SK-N-SH (cell line): Measurements from ENCODE around the gene DNAJC18. TPM values are rescaled to one million over a fixed set of nuclear protein-coding genes. Genes with fewer than 3 reads are reported as not detected.
A peak's percentile ranks its signal among the peaks of the same experiment; 100 is the strongest.

Source experiments
- CTCF ChIA-PET: fragments of 300-600, 350-600 bp; formaldehyde crosslinking; extraction: SDS; loops from one replicate; lab custom pipeline; 2021; lab: Yijun Ruan, JAX
- POLR2A ChIA-PET: fragments of 350-600 bp; sonication (Branson Sonifier 250); formaldehyde crosslinking; extraction: SDS; loops from one replicate; lab custom pipeline; 2020; ENCODE audit warnings: antibody characterized with exemption, inconsistent platforms; lab: Yijun Ruan, JAX
- DNase-seq: peaks from one replicate; pipeline ENCODE4 v3.0.0; 2012
- H2AFZ ChIP-seq: fragments of 200-600 bp; sonication (generic); 2 replicates; pipeline ENCODE4 v1.8.1; 2016; ENCODE audit warnings: antibody characterized with exemption, mild to moderate bottlenecking, low read depth
- H3F3A ChIP-seq: fragments of 200-600 bp; sonication (generic); replicated peaks from 2 replicates; pipeline ENCODE3; 2016; ENCODE audit warnings: antibody characterized with exemption, mild to moderate bottlenecking; ENCODE audit not compliant: insufficient read depth
- H3K27ac ChIP-seq, 2 experiments: fragments of 200-500 bp in 1 of 2; fragments of 200-600 bp in 1 of 2; sonication (Bioruptor generic) in 1 of 2; sonication (generic), shearing (Covaris generic) in 1 of 2; 2 replicates each; pipeline versions ENCODE4 v1.5.1 to v1.6.1; 2014 to 2016; ENCODE audit warnings: low read depth in 2 of 2, inconsistent platforms in 1 of 2, low read length in 1 of 2, mild to moderate bottlenecking in 1 of 2, mixed read lengths in 1 of 2
- H3K27me3 ChIP-seq: fragments of 200-600 bp; sonication (generic), shearing (Covaris generic); 2 replicates; pipeline ENCODE4 v1.6.1; 2016; ENCODE audit warnings: mixed run types; ENCODE audit not compliant: insufficient read depth
- H3K36me3 ChIP-seq, 2 experiments: fragments of 200-500 bp in 1 of 2; fragments of 200-600 bp in 1 of 2; sonication (Bioruptor generic) in 1 of 2; sonication (generic) in 1 of 2; replicated peaks in 1 of 2; 2 replicates each; pipeline versions ENCODE3 to v1.5.1; 2014 to 2016; ENCODE audit warnings: low read length in 1 of 2, mild to moderate bottlenecking in 1 of 2; ENCODE audit not compliant: insufficient read depth in 2 of 2, control insufficient read depth in 1 of 2
- H3K4me1 ChIP-seq, 2 experiments: fragments of 200-500 bp in 1 of 2; fragments of 200-600 bp in 1 of 2; sonication (Bioruptor generic) in 1 of 2; sonication (generic), shearing (Covaris generic) in 1 of 2; 2 replicates each; pipeline versions ENCODE4 v1.5.1 to v1.6.1; 2014 to 2016; ENCODE audit warnings: low read depth in 1 of 2, low read length in 1 of 2, mixed run types in 1 of 2; ENCODE audit not compliant: insufficient read depth in 2 of 2, control insufficient read depth in 1 of 2
- H3K4me2 ChIP-seq: fragments of 200-600 bp; sonication (generic), shearing (Covaris generic); 2 replicates; pipeline ENCODE4 v1.6.1; 2017; ENCODE audit warnings: mixed run types
- H3K4me3 ChIP-seq, 2 experiments: fragments of 200-500 bp in 1 of 2; fragments of 200-600 bp in 1 of 2; sonication (Bioruptor generic) in 1 of 2; sonication (generic), shearing (Covaris generic) in 1 of 2; 2 replicates each; pipeline versions ENCODE4 v1.5.1 to v1.8.1; 2014 to 2016; ENCODE audit warnings: low read depth in 2 of 2, inconsistent platforms in 1 of 2, low read length in 1 of 2, mild to moderate bottlenecking in 1 of 2, mixed read lengths in 1 of 2, moderate library complexity in 1 of 2
- H3K79me2 ChIP-seq: fragments of 200-600 bp; sonication (generic); 2 replicates; pipeline ENCODE4 v1.8.1; 2017; ENCODE audit warnings: mild to moderate bottlenecking; ENCODE audit not compliant: insufficient read depth
- H3K9ac ChIP-seq: fragments of 200-600 bp; sonication (generic); 2 replicates; pipeline ENCODE4 v1.6.1; 2017; ENCODE audit warnings: mixed run types
- H3K9me2 ChIP-seq: fragments of 200-600 bp; sonication (generic); 2 replicates; pipeline ENCODE4 v1.6.1; 2017; ENCODE audit warnings: mixed run types
- H3K9me3 ChIP-seq: fragments of 200-600 bp; sonication (generic); 2 replicates; pipeline ENCODE4 v1.6.1; 2017; ENCODE audit warnings: mixed run types, mild to moderate bottlenecking, moderate library complexity
- H4K20me1 ChIP-seq: fragments of 200-600 bp; sonication (generic); 2 replicates; pipeline ENCODE4 v1.6.1; 2017; ENCODE audit warnings: mild to moderate bottlenecking, mixed run types; ENCODE audit not compliant: insufficient read depth
- CHD2 ChIP-seq: fragments of 150-350 bp; IDR thresholded peaks from 2 replicates; pipeline ENCODE4 v1.6.1; 2018; ENCODE audit warnings: low read length; ENCODE audit not compliant: partially characterized antibody
- ELF1 ChIP-seq: IDR thresholded peaks from 2 replicates; pipeline ENCODE4 v1.4.0; 2012
- EP300 ChIP-seq, 2 experiments: IDR thresholded peaks; 2 replicates each; pipeline versions ENCODE4 v1.4.0 to v1.6.1; 2012; ENCODE audit warnings: borderline replicate concordance in 1 of 2, low read depth in 1 of 2, low read length in 1 of 2
- FOSL2 ChIP-seq: IDR thresholded peaks from 2 replicates; pipeline ENCODE4 v1.4.0; 2012; ENCODE audit warnings: low read depth, mild to moderate bottlenecking, moderate library complexity, borderline replicate concordance
- GABPA ChIP-seq: IDR thresholded peaks from 2 replicates; pipeline ENCODE4 v1.4.0; 2012; ENCODE audit warnings: low read depth, mild to moderate bottlenecking
- GATA2 ChIP-seq: sonication (generic); formaldehyde crosslinking; IDR thresholded peaks from 2 replicates; pipeline ENCODE4 v1.5.0; 2020; ENCODE audit warnings: mild to moderate bottlenecking, missing genetic modification reagents
- MXI1 ChIP-seq: IDR thresholded peaks from 2 replicates; pipeline ENCODE4 v1.6.1; 2012; ENCODE audit warnings: mild to moderate bottlenecking, low read depth, low read length, improper control_type of control experiment
- NFIC ChIP-seq: IDR thresholded peaks from 2 replicates; pipeline ENCODE4 v1.4.0; 2012; ENCODE audit warnings: borderline replicate concordance
- RAD21 ChIP-seq: IDR thresholded peaks from 2 replicates; pipeline ENCODE4 v1.6.1; 2012; ENCODE audit warnings: mild to moderate bottlenecking, low read length
- RCOR1 ChIP-seq: fragments of 150-350 bp; IDR thresholded peaks from 2 replicates; pipeline ENCODE4 v1.6.1; 2017; ENCODE audit warnings: antibody characterized with exemption, low read length
- RFX5 ChIP-seq: IDR thresholded peaks from 2 replicates; pipeline ENCODE4 v1.6.1; 2012; ENCODE audit warnings: mild to moderate bottlenecking, improper control_type of control experiment, low read length
- RXRA ChIP-seq: IDR thresholded peaks from 2 replicates; pipeline ENCODE4 v1.4.0; 2012; ENCODE audit warnings: low read depth, mild to moderate bottlenecking, borderline replicate concordance
- SMC3 ChIP-seq: IDR thresholded peaks from 2 replicates; pipeline ENCODE4 v1.6.1; 2012; ENCODE audit warnings: low read depth, low read length, improper control_type of control experiment
- TEAD4 ChIP-seq: IDR thresholded peaks from 2 replicates; pipeline ENCODE4 v1.4.0; 2012; ENCODE audit warnings: mild to moderate bottlenecking, borderline replicate concordance; ENCODE audit not compliant: insufficient read depth
- YY1 ChIP-seq: IDR thresholded peaks from 2 replicates; pipeline ENCODE4 v1.4.0; 2012; ENCODE audit warnings: low read depth, mild to moderate bottlenecking
- WGBS: methylation state at CpG from one replicate; pipeline ENCODE4 v1.1.6; 2017; ENCODE audit warnings: low lambda C conversion rate; 5-methylcytosine and 5-hydroxymethylcytosine counted together
- polyA plus RNA-seq, 3 experiments: library from polyadenylated mRNA; depleted of rRNA; stranded (reverse); fragments of >200 nt; gene quantifications; 2 replicates each; pipeline ENCODE4 v1.2.3, GENCODE V29; 2012
- TF ChIP-seq, protein P1 (sequence below): IDR thresholded peaks from 2 replicates; pipeline ENCODE4 v1.6.1; 2012; ENCODE audit warnings: mild to moderate bottlenecking, low read depth, low read length, moderate library complexity
- TF ChIP-seq, protein P2 (sequence below): fragments of 200-600 bp; sonication (generic); IDR thresholded peaks from 2 replicates; pipeline ENCODE4 v1.6.1; 2017; ENCODE audit warnings: antibody characterized with exemption, mild to moderate bottlenecking, moderate library complexity
- TF ChIP-seq, protein P3 (sequence below): IDR thresholded peaks from 2 replicates; pipeline ENCODE4; 2012
- TF ChIP-seq, protein P4 (sequence below): fragments of 150-350 bp; IDR thresholded peaks from 2 replicates; pipeline ENCODE4 v1.6.1; 2016; ENCODE audit warnings: mild to moderate bottlenecking, low read depth, low read length

DNAJC18 gene
- polyA plus RNA-seq, 1 of the 3 experiments (the other 2 are of a cell fraction), result 7.4 TPM

DNA sequence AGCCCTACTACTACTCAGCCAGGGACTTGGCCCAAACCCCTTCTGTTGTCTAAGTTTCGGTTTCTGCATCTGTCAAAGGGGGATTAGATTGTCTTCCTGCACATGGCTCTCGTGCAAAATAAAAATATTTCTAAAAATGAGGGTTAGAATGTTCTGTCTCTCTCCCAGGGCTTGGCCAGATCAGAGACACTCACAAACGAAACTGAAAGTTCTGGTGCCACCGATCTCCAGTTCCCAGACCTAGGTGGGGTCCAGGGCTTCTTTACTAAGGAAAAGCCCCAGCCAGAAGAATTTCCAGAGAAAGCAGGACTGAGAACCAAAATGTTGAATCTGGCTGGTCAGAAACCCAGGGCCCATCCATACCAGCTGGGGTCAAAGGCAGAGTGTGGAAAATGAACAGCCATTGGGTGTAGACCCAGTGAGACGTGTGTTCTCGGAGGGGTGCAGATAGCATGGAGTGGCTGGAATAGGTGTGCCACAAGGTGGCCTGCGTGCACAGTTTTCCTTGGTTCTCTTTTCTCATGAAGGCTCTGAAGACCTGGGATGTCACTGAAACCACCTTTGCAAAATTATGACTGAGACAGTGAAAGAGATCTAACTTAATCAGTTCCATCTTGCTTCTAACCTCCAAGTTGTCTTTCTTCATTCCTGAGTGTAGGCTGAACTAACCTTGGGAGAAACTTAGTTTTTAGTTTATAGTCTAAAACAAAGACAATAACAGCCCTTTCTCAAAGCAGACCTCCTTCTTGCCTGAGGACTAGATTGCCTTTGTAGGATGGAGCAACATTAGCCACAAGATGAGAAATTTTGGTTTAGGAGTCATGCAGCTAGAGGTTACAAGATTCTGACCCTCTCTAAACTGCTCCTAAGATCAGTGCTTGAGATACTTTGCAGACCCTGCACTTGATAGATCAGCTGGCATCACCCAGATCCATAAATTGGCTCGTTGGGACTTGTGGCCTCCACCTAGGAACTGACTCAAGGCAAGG, 54.0 kb downstream of the DNAJC18 start:
- H2AFZ ChIP-seq, result 0 out of 2 replicates have a peak overlapping the region, but pooled peaks have one; percentile 11
- POLR2A ChIA-PET, result no interaction called here
- no peaks in the 10 kb centered on the region for H3K79me2 ChIP-seq
- H3K4me2 ChIP-seq, result no peak overlapping the region
- H3K4me1 ChIP-seq, result peaks cover 0 to 23% of the 10 kb centered on the region in 2 experiments; a peak in 1 of 4 replicates
- no peaks in the 10 kb centered on the region for H3K9me2 ChIP-seq
- H4K20me1 ChIP-seq, result no peaks in the 10 kb centered on the region
- no peaks in the 10 kb centered on the region for H3F3A ChIP-seq
- H3K4me3 ChIP-seq, result no peak overlapping the region
- no peak overlapping the region for H3K9ac ChIP-seq
- no peaks in the 10 kb centered on the region for H3K36me3 ChIP-seq
- H3K9me3 ChIP-seq, result no peaks in the 10 kb centered on the region
- H3K27ac ChIP-seq, result no peak overlapping the region
- no peak for DNase-seq
- no peak for TF ChIP-seq RXRA
- no peak for TF ChIP-seq YY1
- TF ChIP-seq GABPA, result no peak
- TF ChIP-seq ELF1, result no peak
- no peak for TF ChIP-seq MXI1
- TF ChIP-seq RAD21, result no peak
- TF ChIP-seq EP300 (IDR thresholded peaks at IDR 0.05; ENCODE audit: borderline replicate concordance in 1 of 2, low read depth in 1 of 2, low read length in 1 of 2), result no peak
- no peak for TF ChIP-seq GATA2
- no peak for TF ChIP-seq RFX5
- TF ChIP-seq NFIC, result no peak
- TF ChIP-seq, protein P1, sequence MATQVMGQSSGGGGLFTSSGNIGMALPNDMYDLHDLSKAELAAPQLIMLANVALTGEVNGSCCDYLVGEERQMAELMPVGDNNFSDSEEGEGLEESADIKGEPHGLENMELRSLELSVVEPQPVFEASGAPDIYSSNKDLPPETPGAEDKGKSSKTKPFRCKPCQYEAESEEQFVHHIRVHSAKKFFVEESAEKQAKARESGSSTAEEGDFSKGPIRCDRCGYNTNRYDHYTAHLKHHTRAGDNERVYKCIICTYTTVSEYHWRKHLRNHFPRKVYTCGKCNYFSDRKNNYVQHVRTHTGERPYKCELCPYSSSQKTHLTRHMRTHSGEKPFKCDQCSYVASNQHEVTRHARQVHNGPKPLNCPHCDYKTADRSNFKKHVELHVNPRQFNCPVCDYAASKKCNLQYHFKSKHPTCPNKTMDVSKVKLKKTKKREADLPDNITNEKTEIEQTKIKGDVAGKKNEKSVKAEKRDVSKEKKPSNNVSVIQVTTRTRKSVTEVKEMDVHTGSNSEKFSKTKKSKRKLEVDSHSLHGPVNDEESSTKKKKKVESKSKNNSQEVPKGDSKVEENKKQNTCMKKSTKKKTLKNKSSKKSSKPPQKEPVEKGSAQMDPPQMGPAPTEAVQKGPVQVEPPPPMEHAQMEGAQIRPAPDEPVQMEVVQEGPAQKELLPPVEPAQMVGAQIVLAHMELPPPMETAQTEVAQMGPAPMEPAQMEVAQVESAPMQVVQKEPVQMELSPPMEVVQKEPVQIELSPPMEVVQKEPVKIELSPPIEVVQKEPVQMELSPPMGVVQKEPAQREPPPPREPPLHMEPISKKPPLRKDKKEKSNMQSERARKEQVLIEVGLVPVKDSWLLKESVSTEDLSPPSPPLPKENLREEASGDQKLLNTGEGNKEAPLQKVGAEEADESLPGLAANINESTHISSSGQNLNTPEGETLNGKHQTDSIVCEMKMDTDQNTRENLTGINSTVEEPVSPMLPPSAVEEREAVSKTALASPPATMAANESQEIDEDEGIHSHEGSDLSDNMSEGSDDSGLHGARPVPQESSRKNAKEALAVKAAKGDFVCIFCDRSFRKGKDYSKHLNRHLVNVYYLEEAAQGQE, result no peak
- TF ChIP-seq, protein P2, sequence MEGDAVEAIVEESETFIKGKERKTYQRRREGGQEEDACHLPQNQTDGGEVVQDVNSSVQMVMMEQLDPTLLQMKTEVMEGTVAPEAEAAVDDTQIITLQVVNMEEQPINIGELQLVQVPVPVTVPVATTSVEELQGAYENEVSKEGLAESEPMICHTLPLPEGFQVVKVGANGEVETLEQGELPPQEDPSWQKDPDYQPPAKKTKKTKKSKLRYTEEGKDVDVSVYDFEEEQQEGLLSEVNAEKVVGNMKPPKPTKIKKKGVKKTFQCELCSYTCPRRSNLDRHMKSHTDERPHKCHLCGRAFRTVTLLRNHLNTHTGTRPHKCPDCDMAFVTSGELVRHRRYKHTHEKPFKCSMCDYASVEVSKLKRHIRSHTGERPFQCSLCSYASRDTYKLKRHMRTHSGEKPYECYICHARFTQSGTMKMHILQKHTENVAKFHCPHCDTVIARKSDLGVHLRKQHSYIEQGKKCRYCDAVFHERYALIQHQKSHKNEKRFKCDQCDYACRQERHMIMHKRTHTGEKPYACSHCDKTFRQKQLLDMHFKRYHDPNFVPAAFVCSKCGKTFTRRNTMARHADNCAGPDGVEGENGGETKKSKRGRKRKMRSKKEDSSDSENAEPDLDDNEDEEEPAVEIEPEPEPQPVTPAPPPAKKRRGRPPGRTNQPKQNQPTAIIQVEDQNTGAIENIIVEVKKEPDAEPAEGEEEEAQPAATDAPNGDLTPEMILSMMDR, result no peak
- TF ChIP-seq TEAD4, result no peak
- TF ChIP-seq CHD2, result no peak
- TF ChIP-seq, protein P3, sequence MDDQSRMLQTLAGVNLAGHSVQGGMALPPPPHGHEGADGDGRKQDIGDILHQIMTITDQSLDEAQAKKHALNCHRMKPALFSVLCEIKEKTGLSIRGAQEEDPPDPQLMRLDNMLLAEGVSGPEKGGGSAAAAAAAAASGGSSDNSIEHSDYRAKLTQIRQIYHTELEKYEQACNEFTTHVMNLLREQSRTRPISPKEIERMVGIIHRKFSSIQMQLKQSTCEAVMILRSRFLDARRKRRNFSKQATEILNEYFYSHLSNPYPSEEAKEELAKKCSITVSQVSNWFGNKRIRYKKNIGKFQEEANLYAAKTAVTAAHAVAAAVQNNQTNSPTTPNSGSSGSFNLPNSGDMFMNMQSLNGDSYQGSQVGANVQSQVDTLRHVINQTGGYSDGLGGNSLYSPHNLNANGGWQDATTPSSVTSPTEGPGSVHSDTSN, result no peak
- TF ChIP-seq, protein P4, sequence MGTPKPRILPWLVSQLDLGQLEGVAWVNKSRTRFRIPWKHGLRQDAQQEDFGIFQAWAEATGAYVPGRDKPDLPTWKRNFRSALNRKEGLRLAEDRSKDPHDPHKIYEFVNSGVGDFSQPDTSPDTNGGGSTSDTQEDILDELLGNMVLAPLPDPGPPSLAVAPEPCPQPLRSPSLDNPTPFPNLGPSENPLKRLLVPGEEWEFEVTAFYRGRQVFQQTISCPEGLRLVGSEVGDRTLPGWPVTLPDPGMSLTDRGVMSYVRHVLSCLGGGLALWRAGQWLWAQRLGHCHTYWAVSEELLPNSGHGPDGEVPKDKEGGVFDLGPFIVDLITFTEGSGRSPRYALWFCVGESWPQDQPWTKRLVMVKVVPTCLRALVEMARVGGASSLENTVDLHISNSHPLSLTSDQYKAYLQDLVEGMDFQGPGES, result no peak
- TF ChIP-seq SMC3, result no peak
- no peak for TF ChIP-seq RCOR1
- no peak for TF ChIP-seq FOSL2
- H3K27me3 ChIP-seq, result no peaks in the 10 kb centered on the region
- CTCF ChIA-PET, result interaction anchor here (0.9 kb wide), 1 partner anchor 9 kb away, joined by 4 read pairs; no protein-coding TSS in a partner anchor
- 73% methylated on average over 8 of the region's 8 CpGs for WGBS
